Thoracic aorta (tissue), 2 donors: ENCODE data around the gene ISG20. TPM values are rescaled to one million over a fixed set of nuclear protein-coding genes. Genes with fewer than 3 reads are reported as not detected.

Experiments
- ATAC-seq: fragments of 150-250 bp; one replicate; pipeline ENCODE4 v1.8.0; 2017; ENCODE audit warnings: low read depth; ENCODE audit not compliant: insufficient number of reproducible peaks, low FRiP score
- DNase-seq: peaks from one replicate; pipeline ENCODE4 v3.0.0-alpha.2; 2020; ENCODE audit warnings: low spot score
- H3K27ac ChIP-seq, 2 donors: fragments of 200-600 bp; sonication (generic); 1 replicate in 1 of 2; 2 replicates in 1 of 2; pipeline ENCODE4 v1.5.1; 2016; ENCODE audit warnings: mild to moderate bottlenecking in 2 of 2, moderate library complexity in 2 of 2
- H3K27me3 ChIP-seq: fragments of 200-600 bp; sonication (generic); replicated peaks from 2 replicates; pipeline ENCODE4 v1.6.0; 2016; ENCODE audit warnings: mild to moderate bottlenecking; ENCODE audit not compliant: insufficient read depth
- H3K36me3 ChIP-seq: fragments of 200-600 bp; sonication (generic); one replicate; pipeline ENCODE4 v1.5.1; 2016
- H3K4me1 ChIP-seq, 2 donors: fragments of 200-600 bp; sonication (generic); 1 replicate in 1 of 2; 2 replicates in 1 of 2; pipeline versions ENCODE4 v1.5.1 to v1.6.0; 2016; ENCODE audit warnings: low read depth in 2 of 2, mild to moderate bottlenecking in 1 of 2; ENCODE audit not compliant: control insufficient read depth in 1 of 2
- H3K4me3 ChIP-seq: fragments of 200-600 bp; sonication (generic); 2 replicates; pipeline ENCODE4 v1.5.1; 2016; ENCODE audit warnings: mild to moderate bottlenecking
- H3K9me3 ChIP-seq: fragments of 200-600 bp; sonication (generic); 2 replicates; pipeline ENCODE4 v1.5.1; 2016
- total RNA-seq, 2 donors: library from RNA; depleted of rRNA; stranded (reverse); fragments of >200 nt; gene quantifications; one replicate each; pipeline versions ENCODE4 v1.1.0 to v1.2.3, GENCODE V29; 2016
- TF ChIP-seq, protein P1 (sequence below): fragments of 200-600 bp; sonication (generic); IDR thresholded peaks from one replicate; pipeline ENCODE4 v1.5.1; 2019; ENCODE audit warnings: antibody characterized with exemption

Gene ISG20
- total RNA-seq, 2 donors from 2014 or later: 16.2 to 32.1 TPM

DNA sequence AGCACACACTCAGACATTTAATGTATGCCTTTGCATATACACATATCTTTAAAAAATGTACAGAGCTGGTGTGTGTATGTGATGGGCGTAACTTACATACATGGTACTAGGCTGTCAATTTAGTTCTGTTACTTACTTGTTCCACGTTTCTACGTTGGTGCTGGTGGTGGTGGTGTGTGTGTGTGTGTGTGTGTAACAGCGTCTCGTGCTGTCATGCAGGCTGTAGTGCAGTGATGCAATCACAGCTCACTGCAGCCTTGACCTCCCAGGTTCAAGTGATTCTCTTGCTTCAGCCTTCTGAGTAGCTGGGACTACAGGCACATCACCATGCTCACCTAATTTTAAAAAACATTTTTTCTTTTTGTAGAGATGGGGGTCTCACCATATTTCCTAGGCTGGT is 64.2 kb downstream of the ISG20 start:
- Histone ChIP-seq H3K4me3 (no peak overlapping the region), H3K27me3 (no peaks in the 10 kb centered on the region), H3K27ac (no peak overlapping the region), H3K36me3 (no peaks in the 10 kb centered on the region), H3K9me3 (no peaks in the 10 kb centered on the region), H3K4me1 (peaks cover 2 to 17% of the 10 kb centered on the region in 2 donors)
- TF ChIP-seq, protein P1, sequence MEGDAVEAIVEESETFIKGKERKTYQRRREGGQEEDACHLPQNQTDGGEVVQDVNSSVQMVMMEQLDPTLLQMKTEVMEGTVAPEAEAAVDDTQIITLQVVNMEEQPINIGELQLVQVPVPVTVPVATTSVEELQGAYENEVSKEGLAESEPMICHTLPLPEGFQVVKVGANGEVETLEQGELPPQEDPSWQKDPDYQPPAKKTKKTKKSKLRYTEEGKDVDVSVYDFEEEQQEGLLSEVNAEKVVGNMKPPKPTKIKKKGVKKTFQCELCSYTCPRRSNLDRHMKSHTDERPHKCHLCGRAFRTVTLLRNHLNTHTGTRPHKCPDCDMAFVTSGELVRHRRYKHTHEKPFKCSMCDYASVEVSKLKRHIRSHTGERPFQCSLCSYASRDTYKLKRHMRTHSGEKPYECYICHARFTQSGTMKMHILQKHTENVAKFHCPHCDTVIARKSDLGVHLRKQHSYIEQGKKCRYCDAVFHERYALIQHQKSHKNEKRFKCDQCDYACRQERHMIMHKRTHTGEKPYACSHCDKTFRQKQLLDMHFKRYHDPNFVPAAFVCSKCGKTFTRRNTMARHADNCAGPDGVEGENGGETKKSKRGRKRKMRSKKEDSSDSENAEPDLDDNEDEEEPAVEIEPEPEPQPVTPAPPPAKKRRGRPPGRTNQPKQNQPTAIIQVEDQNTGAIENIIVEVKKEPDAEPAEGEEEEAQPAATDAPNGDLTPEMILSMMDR: no peak
- no peak for DNase-seq
- ATAC-seq: no peak

DNA sequence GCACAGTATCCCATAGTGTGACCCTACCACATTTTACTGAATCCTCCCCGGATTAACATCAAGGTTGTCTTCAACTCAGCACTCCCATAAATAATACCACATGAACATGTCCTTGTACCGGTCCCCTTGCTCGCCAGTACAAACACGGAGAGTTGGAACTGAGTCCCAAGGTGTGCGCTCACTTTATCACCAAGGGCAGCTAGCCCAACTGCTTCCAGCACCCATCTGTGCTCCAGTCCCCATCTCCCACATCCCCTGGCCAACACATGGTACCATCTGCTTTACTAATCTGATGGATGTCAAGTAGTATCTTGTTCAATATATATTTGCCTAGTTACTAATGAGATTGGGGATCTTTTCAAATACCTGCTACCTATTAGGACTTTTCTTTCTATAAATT is 64.7 kb downstream of the ISG20 start:
- no peak for ATAC-seq
- Histone ChIP-seq H3K27ac (no peak overlapping the region), H3K27me3 (no peaks in the 10 kb centered on the region), H3K4me3 (no peak overlapping the region), H3K9me3 (no peaks in the 10 kb centered on the region), H3K4me1 (peaks cover 2 to 22% of the 10 kb centered on the region in 2 donors), H3K36me3 (no peaks in the 10 kb centered on the region)
- TF ChIP-seq, protein P1: no peak
- DNase-seq: no peak

DNA sequence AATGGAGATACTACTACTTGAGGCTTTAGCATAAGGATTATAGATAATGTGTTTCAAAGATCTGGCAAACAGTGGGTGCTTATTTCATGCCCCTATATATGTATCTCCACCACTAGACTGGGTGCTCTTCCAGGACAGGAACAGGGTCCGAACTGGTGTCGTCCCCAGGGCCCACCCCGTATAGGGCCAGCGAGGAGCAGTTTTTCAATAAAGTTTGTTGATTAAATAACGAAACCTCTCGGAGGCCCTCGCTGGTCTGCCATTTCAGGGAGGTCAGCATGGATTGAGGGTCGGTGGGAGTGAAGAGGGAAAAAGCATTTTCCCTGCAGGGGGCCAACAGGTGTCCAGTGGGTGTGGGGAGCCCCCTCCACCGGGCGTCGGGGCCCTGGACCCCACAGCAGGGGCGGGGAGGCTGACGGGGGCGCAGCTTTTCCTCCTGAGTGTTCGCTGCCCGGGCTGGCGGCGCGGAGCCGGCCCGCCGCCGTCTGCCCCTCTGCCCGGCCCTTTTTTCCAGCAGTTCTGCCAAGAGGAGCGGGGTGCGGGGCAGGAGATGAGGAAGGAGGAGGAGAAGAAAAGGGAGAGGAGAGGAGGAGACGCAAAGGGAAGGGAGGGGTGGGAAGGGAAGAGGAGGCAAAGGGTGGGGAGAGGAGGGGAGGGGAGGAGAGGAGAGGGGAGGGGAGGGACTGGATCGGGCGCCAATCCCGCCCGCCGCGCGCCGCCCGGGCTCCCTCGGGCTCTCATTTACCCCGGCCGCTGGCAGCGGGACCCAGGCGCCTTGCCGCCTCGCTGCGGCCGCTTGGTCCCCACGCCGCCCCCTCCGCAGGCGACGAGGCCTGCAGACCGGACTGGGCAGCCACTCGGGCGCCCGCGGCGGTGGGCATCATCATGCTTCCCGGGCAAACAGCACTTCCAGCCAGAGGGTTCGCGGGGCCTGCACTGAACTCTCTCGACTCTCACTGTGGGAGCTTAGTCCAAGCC is 66.3 kb downstream of the ISG20 start:
- peak overlapping the region; percentile 80 for H3K4me3 ChIP-seq
- no peaks in the 10 kb centered on the region for H3K36me3 ChIP-seq
- H3K27ac ChIP-seq: peak overlapping the region; percentile 75 to 83
- peaks cover 2 to 29% of the 10 kb centered on the region in 2 donors for H3K4me1 ChIP-seq
- DNase-seq (peak; percentile 51), ATAC-seq (peak; percentile 81)
- TF ChIP-seq, protein P1: no peak
- no peaks in the 10 kb centered on the region for H3K9me3 ChIP-seq
- H3K27me3 ChIP-seq: no peaks in the 10 kb centered on the region

DNA sequence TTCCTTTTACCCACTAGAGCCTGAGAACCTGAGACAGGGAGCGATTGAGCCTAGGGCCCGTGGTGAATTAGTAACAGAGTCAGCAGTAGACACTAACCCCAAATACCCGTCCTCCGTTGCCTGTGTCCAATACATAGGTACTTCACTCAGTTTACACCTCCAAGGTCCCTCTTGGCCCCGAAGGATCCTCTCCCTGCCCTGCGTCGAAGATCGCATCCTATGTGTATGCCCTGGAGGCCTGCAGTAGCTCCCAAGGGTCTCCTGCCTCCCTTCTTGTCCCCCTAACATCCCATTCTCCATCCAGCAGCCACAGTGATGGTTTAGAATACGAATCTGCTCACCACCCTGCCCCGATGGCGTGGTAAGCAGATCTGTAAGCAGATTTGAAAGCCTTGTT is 67.0 kb downstream of the ISG20 start:
- Histone ChIP-seq H3K9me3 (no peaks in the 10 kb centered on the region), H3K4me1 (peaks cover 2 to 29% of the 10 kb centered on the region in 2 donors), H3K27me3 (no peaks in the 10 kb centered on the region), H3K4me3 (peak overlapping the region; percentile 80), H3K27ac (peak overlapping the region; percentile 75 to 83), H3K36me3 (no peaks in the 10 kb centered on the region)
- DNase-seq: no peak
- ATAC-seq: no peak
- TF ChIP-seq, protein P1: no peak

Other genes with a start within 250 kb of the ISG20 start
- gene MRPL46, start 171.6 kb upstream of the ISG20 start, total RNA-seq: 10 to 100 TPM in 1 of 2 donors, 1 to 10 TPM in 1; 3.9 to 13.5 TPM
- 10 to 100 TPM in 1 of 2 donors, 1 to 10 TPM in 1; 8.5 to 37.9 TPM for gene MRPS11, start 171.3 kb upstream of the ISG20 start, total RNA-seq
- 1 to 10 TPM; 6.0 to 8.5 TPM for gene DET1, start 92.3 kb upstream of the ISG20 start, total RNA-seq
- 10 to 100 TPM; 36.0 to 36.3 TPM for gene AEN, start 17.7 kb upstream of the ISG20 start, total RNA-seq
- gene ACAN, start 164.4 kb downstream of the ISG20 start, total RNA-seq: 100 to 1,000 TPM in 1 of 2 donors, 10 to 100 TPM in 1; 23.2 to 147 TPM